C4-2B (cell line): ENCODE results near the gene FNDC3A.

ENCODE experiments used
- CTCF ChIP-seq: fragments of 450-650 bp; conservative IDR thresholded peaks from 2 replicates; pipeline ENCODE4 v1.5.1; 2017; ENCODE audit warnings: mild to moderate bottlenecking
- ZFX ChIP-seq: fragments of 450-650 bp; IDR thresholded peaks from 2 replicates; pipeline ENCODE4 v1.6.1; 2017

GRCh38 chr13:49029570-49029969 lies 53.9 kb downstream of the FNDC3A start:
- TF ChIP-seq CTCF, result no peak
- no peak for TF ChIP-seq ZFX
